SU-DHL-6 (cell line): Measurements from ENCODE around the gene TSKU.

Experiments used
- CTCF ChIP-seq: fragments of 200-600 bp; sonication (generic); IDR thresholded peaks from one replicate; pipeline ENCODE4 v1.5.1; 2017; ENCODE audit warnings: antibody characterized with exemption, mild to moderate bottlenecking, low read length, moderate library complexity; ENCODE audit not compliant: insufficient read depth, poor library complexity, severe bottlenecking
- EZH2phosphoT487 ChIP-seq: fragments of 200-600 bp; sonication (generic), shearing (Covaris generic); conservative IDR thresholded peaks from 2 replicates; pipeline ENCODE4 v1.6.1; 2018; ENCODE audit warnings: mild to moderate bottlenecking, antibody characterized with exemption, low read length, moderate library complexity, mixed read lengths

- TF ChIP-seq CTCF (no peak), EZH2phosphoT487 (no peak)
These were observed 46.2 kb upstream of the TSKU start for GRCh38 chr11:76736773-76737495.
